GM12878 (cell line): ENCODE data around the gene CD68. TPM values are rescaled to one million over a fixed set of nuclear protein-coding genes. Genes with fewer than 3 reads are reported as not detected.

Source experiments
- BHLHE40 ChIP-seq, 2 experiments: fragments of 450-650 bp in 1 of 2; IDR thresholded peaks; 2 replicates each; pipeline ENCODE4 v1.6.1; 2011 to 2017; ENCODE audit warnings: low read depth in 2 of 2, borderline replicate concordance in 1 of 2, improper control_type of control experiment in 1 of 2, low read length in 1 of 2, mild to moderate bottlenecking in 1 of 2
- CBX3 ChIP-seq: fragments of 200-600 bp; sonication (generic); IDR thresholded peaks from 2 replicates; pipeline ENCODE4 v1.6.1; 2016; ENCODE audit warnings: low read depth, borderline replicate concordance
- CBX5 ChIP-seq: sonication (generic); IDR thresholded peaks from 2 replicates; pipeline ENCODE4 v1.6.1; 2016; ENCODE audit warnings: low read depth, moderate library complexity, mild to moderate bottlenecking, inconsistent platforms
- CTCF ChIP-seq, 3 experiments: IDR thresholded peaks in 2 of 3; conservative IDR thresholded peaks in 1 of 3; 2 replicates each; pipeline ENCODE4 v1.5.1; 2011; ENCODE audit warnings: low read depth in 3 of 3, low read length in 3 of 3, mild to moderate bottlenecking in 3 of 3, control low read depth in 2 of 3, moderate library complexity in 2 of 3, inconsistent platforms in 1 of 3, mixed read lengths in 1 of 3; ENCODE audit not compliant: control insufficient read depth in 2 of 3, insufficient read depth in 1 of 3; ENCODE audit errors: extremely low read depth in 1 of 3
- ELK1 ChIP-seq: IDR thresholded peaks from 2 replicates; pipeline ENCODE4 v1.6.1; 2012; ENCODE audit warnings: low read depth, low read length, improper control_type of control experiment
- JUND ChIP-seq: IDR thresholded peaks from 2 replicates; pipeline ENCODE4 v1.6.1; 2012; ENCODE audit warnings: low read depth, mild to moderate bottlenecking, low read length, improper control_type of control experiment, moderate library complexity
- KAT2A ChIP-seq: conservative IDR thresholded peaks from 2 replicates; pipeline ENCODE4 v1.6.1; 2011; ENCODE audit warnings: low read depth, low read length; ENCODE audit not compliant: control insufficient read depth
- MEF2A ChIP-seq: IDR thresholded peaks from 2 replicates; pipeline ENCODE4 v1.6.1; 2011; ENCODE audit warnings: low read depth, mild to moderate bottlenecking, low read length, moderate library complexity; ENCODE audit not compliant: insufficient read depth
- POLR2AphosphoS2 ChIP-seq: IDR thresholded peaks from 2 replicates; pipeline ENCODE4 v1.6.1; 2011; ENCODE audit warnings: low read depth, mild to moderate bottlenecking, low read length, improper control_type of control experiment, moderate library complexity
- SKIL ChIP-seq: fragments of 450-650 bp; IDR thresholded peaks from 2 replicates; pipeline ENCODE4 v1.6.1; 2017; ENCODE audit warnings: mild to moderate bottlenecking, low read depth, inconsistent platforms; ENCODE audit not compliant: poor library complexity, severe bottlenecking
- SUZ12 ChIP-seq: fragments of 200-600 bp; sonication (generic); IDR thresholded peaks from one replicate; pipeline ENCODE4 v1.6.1; 2018; ENCODE audit warnings: antibody characterized with exemption, mild to moderate bottlenecking; ENCODE audit not compliant: unreplicated experiment
- TBL1XR1 ChIP-seq: IDR thresholded peaks from 2 replicates; pipeline ENCODE4 v1.6.1; 2012; ENCODE audit warnings: low read depth, low read length, improper control_type of control experiment
- TCF12 ChIP-seq: IDR thresholded peaks from 2 replicates; pipeline ENCODE4 v1.6.1; 2011; ENCODE audit warnings: low read depth, mild to moderate bottlenecking, low read length
- ZSCAN29 ChIP-seq: fragments of 450-650 bp; IDR thresholded peaks from 2 replicates; pipeline ENCODE4 v1.6.1; 2017; ENCODE audit warnings: mild to moderate bottlenecking, moderate library complexity
- polyA plus RNA-seq, 11 experiments: library from polyadenylated mRNA; depleted of rRNA in 4 of 11; unstranded in 6 of 11; stranded (reverse) in 5 of 11; fragments of >200 nt; fragmentation: Nextera tagmentation in 4 of 11; fragmentation: Illumina TruSeq in 1 of 11; extraction: Ambion mirVana in 4 of 11; extraction: Trizol in 1 of 11; gene quantifications; 1 replicate in 1 of 11; 2 replicates in 10 of 11; pipeline versions ENCODE4 v1.2.1 to v1.2.3, GENCODE V29; 2011 to 2016; ENCODE audit warnings: inconsistent platforms in 2 of 11, missing spikeins in 2 of 11, low read depth in 1 of 11
- total RNA-seq, 4 experiments: library from RNA; depleted of rRNA in 3 of 4; stranded (reverse); fragments of >200 nt in 3 of 4; fragmentation: Illumina TruSeq in 1 of 4; extraction: Trizol in 1 of 4; gene quantifications; 2 replicates each; pipeline versions ENCODE4 v1.2.1 to v1.2.3, GENCODE V29; 2013 to 2021
- TF ChIP-seq, protein P1 (sequence below): fragments of 450-650 bp; formaldehyde crosslinking; IDR thresholded peaks from 2 replicates; pipeline ENCODE4 v1.4.0; 2022; ENCODE audit warnings: mild to moderate bottlenecking, moderate library complexity
- TF ChIP-seq, protein P2 (sequence below): fragments of 450-650 bp; IDR thresholded peaks from 2 replicates; pipeline ENCODE4 v1.6.1; 2017; ENCODE audit warnings: antibody characterized with exemption, mild to moderate bottlenecking, moderate library complexity

CD68 gene
- total and polyA plus RNA-seq, 10 of the 15 experiments (the other 5 are each of a cell fraction or from before 2014, with no cell fraction given): 2.6 to 6.9 (median 3.8) TPM

DNA sequence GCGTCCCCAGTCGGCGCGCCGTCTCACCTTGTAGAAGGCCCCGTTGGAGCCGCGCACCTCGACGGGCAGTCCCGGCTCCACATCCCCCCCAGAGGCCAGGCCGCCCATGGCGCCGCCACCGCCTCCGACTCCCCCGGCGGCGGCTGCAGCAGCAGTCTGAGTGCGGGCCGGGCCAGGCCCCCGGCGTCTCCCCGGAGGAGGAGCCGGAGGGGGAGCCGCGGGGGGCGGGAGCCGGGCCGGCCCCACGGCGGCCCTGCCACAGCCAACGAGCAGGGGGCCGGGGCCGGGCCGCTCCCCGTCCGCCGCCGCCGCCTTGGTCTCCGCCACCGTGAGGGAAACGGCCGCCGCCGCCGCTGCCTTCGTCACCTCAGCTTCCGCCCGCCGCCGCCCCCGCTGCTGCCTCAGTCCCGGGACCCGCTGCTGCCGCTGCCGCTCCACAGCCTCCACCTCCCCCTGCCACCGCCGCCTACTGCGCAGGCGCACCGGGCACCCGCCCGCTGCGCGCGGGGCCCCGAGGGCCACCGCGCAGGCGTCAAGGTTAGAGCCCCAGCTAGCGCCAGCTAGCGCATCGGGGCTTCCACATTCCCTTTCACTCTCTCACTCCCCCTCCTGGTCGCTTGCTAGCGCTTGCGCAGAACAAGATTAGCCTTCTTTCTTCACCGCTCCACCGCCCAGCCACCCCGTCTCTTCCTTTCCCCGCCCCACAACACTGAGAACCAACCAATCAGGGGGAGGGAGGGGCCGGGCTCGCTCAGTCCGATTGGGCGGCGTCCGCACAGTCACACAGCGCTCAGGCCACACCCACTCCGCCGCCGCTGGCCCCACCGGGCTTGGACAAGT is 35.2 kb downstream of the CD68 start, which contains the start of gene FXR2 (continued):
- TF ChIP-seq POLR2AphosphoS2 (no peak), ELK1 (no peak), BHLHE40 (IDR thresholded peaks at IDR 0.05; ENCODE audit: borderline replicate concordance in 1 of 2, low read depth in 2 of 2, low read length in 1 of 2) (peak; percentile 7 to 85; a peak in 2 of 4 replicates), CBX3 (no peak), JUND (no peak), MEF2A (no peak), SKIL (no peak), CTCF (IDR thresholded peaks at IDR 0.05 in 2 of 3, conservative IDR thresholded peaks at IDR 0.05 in 1 of 3; ENCODE audit: control insufficient read depth in 2 of 3, extremely low read depth in 1 of 3, insufficient read depth in 1 of 3, low read depth in 3 of 3, low read length in 3 of 3) (peak; percentile 63 to 97 (median 70); a peak in 5 of 6 replicates), TBL1XR1 (no peak), ZSCAN29 (0 out of 2 replicates have a peak, but pooled peaks have one; percentile 38), TCF12 (no peak), SUZ12 (no peak), CBX5 (no peak), KAT2A (no peak)
- TF ChIP-seq, protein P1, sequence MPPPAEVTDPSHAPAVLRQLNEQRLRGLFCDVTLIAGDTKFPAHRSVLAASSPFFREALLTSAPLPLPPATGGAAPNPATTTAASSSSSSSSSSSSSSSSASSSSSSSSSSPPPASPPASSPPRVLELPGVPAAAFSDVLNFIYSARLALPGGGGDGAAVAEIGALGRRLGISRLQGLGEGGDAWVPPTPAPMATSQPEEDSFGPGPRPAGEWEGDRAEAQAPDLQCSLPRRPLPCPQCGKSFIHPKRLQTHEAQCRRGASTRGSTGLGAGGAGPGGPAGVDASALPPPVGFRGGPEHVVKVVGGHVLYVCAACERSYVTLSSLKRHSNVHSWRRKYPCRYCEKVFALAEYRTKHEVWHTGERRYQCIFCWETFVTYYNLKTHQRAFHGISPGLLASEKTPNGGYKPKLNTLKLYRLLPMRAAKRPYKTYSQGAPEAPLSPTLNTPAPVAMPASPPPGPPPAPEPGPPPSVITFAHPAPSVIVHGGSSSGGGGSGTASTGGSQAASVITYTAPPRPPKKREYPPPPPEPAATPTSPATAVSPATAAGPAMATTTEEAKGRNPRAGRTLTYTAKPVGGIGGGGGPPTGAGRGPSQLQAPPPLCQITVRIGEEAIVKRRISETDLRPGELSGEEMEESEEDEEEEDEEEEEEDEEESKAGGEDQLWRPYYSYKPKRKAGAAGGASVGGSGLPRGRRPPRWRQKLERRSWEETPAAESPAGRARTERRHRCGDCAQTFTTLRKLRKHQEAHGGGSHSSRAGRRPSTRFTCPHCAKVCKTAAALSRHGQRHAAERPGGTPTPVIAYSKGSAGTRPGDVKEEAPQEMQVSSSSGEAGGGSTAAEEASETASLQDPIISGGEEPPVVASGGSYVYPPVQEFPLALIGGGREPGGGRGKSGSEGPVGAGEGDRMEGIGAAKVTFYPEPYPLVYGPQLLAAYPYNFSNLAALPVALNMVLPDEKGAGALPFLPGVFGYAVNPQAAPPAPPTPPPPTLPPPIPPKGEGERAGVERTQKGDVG (CRISPR knock-in tag): no peak
- TF ChIP-seq, protein P2, sequence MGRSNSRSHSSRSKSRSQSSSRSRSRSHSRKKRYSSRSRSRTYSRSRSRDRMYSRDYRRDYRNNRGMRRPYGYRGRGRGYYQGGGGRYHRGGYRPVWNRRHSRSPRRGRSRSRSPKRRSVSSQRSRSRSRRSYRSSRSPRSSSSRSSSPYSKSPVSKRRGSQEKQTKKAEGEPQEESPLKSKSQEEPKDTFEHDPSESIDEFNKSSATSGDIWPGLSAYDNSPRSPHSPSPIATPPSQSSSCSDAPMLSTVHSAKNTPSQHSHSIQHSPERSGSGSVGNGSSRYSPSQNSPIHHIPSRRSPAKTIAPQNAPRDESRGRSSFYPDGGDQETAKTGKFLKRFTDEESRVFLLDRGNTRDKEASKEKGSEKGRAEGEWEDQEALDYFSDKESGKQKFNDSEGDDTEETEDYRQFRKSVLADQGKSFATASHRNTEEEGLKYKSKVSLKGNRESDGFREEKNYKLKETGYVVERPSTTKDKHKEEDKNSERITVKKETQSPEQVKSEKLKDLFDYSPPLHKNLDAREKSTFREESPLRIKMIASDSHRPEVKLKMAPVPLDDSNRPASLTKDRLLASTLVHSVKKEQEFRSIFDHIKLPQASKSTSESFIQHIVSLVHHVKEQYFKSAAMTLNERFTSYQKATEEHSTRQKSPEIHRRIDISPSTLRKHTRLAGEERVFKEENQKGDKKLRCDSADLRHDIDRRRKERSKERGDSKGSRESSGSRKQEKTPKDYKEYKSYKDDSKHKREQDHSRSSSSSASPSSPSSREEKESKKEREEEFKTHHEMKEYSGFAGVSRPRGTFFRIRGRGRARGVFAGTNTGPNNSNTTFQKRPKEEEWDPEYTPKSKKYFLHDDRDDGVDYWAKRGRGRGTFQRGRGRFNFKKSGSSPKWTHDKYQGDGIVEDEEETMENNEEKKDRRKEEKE: no peak
